HG03097 (cell line): ENCODE measurements around the gene VAV2.

Source experiments
- ATAC-seq: cut with Tn5 transposase; IDR thresholded peaks from one replicate; pipeline ENCODE4 v1.9.1; 2021; ENCODE audit not compliant: unreplicated experiment, low FRiP score

VAV2 gene

DNA sequence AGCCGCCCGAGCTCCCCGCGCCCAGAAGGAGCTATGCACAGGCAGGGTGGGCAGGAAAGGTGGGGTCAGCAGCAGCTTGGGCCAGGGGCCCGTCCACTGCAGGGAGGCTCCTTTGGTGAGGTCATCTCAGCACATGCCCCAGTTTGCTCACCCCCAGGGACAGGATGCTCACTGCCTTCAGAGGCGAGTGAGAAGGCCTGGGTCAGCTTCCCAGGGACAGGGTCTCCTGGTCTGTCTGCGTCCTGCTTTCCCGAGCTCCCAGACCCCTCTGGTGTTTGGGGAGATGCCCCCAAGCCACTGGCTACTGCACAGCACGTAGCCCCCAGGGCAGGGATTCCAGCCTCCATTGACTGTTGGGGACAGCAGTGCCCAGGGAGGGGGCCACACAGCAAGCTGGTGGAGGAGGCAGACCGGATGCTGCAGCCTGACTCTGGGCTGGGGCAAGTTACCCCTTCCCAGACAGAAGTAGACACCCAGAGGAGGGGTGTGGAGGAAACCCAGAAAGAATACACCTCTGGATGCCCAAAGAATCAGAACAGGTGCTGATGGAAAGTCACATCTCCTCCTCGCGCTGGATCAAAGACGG is 253.4 kb downstream of the VAV2 start:
- ATAC-seq: no peak

DNA sequence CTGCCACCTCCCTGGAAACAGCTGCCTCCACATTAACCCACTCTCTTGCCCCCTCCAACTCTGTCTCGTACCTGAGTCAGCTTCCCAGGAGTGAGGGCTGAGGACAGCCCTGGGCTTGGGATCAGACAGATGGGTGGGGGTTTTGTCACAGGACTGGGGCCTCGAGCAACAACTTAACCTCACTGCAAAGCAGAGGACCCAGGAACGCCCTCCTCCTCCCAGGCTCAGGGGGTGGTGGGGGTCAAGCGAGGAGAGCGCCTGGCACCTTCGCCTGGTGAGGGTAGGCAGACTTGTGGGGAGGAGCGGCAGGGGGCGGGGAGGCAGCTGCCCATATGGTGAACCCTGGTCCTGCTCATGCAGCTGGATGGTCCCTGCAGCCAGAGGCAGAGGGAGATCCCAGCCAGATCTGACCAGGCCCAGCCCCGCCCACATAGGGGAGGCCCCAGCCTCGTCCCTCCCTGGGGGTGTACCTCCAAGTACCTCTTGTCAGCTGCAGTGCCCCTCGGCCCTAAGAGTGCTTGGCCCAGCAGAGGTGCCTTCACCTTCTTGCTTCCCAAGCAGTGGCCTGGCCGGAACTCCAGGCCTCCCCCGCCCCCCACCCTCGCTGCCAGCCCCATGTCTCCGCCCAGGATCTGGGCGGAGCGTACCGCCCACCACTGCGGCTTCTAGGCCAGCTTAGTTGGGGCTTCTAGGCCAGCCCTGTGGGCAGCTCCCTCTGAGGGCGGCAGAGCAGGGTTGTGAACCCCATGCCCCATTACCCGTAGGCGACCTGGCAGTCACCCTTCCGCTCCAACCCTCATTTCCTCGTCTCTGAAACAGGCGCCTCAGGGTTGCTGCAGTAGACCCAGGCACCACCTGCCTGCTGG is 254.1 kb downstream of the VAV2 start, which contains the start of gene SARDH:
TSS of gene SARDH (minus strand) at position 579 of the 866 bp plus-strand sequence. CDS start 4,179 bp downstream, outside the sequence.
- ATAC-seq: no peak

DNA sequence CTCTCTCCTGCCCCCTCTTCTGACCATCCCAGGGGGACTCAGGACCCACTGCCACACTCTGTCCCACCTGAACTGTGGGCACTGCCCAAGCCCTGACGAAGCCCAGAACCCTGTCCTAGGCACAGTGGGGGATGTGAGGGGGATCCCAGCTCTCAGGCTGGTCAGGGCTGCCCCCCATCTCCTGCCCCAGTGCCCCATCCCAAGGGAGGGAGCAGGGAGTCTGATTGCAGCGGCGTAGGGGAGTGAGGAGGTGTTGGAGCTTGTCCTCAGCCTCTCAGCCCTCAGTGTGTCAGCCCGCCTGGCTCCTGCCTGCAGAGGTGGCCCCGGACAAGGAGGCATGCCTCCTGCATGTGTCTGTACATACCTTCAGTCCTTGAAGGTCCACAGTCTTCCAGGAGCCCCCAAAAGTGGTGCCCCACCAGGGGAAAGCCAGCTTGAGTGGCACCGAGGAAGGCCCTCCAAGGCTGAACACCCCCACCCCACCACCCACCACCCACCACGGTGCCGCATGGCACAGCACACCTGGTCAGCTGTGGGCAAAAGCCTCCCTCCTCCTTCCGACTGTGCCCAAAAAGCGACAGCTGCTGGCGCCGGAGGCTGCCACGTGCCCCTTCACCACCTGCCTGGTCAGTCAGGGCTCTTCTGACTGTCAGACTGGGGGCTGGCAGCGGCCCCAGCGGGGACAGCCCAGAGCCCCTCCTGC is 254.9 kb downstream of the VAV2 start:
- ATAC-seq: no peak

DNA sequence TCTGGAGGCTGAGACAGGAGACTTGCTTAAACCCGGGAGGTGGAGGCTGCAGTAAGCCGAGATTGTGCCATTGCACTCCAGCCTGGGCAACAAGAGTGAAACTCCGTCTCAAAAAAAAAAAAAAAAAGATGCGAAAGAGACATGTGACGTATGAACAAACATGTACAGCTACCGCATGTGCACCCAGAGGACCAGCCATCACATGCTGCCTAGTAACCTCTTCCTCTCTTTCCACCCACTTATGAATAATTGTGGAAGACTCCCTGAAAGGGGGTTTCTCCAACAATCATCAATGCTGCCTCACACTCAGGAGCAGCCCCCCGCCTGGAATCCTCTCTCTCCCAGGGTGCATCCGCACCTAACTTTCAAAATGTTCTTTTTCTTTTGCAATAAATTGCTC is 256.2 kb downstream of the VAV2 start:
- no peak for ATAC-seq

- ATAC-seq: no peak
These were observed 256.7 kb downstream of the VAV2 start for GRCh38 chr9:133735415-133735775.

DNA sequence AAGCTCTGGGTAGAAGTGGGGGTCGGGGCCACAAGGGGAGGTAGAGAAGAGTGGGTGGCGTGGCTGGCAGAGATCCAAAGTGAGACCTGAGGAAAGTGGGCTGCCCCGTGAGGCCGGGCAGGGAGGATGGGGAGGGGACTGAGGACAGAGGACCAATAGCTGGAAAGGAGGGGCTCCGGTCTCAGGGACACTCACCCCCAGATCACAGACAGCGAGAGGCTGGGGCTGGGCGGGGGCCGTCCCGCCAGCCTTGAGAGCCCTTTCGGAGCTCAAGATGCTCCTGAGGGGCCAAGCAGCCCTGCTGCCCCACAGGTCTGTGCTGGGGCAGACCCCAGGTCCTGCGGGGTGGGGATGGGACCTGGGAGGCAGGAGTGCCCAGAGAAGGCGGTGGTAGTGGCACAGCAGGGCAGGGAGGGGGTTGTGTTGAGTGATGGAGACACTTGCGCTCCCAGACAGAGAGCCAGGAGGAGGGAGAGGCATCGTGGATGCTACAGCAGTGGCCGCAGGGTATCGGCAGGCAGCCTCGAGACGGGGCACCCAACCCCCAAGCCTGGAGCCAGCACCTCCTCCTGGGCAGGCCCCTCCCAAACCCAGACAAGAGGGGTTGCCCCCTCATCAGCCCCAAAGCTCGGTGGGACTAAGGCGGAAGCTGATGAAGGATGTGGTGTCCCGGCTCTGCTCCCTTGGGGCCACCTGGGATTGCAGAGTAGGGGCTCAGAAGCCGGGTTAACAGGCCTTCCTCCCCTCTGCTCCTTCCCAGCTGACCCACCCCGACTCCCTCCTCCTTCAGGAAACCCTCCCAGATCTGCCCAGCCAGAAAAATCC is 257.3 kb downstream of the VAV2 start:
- no peak for ATAC-seq

DNA sequence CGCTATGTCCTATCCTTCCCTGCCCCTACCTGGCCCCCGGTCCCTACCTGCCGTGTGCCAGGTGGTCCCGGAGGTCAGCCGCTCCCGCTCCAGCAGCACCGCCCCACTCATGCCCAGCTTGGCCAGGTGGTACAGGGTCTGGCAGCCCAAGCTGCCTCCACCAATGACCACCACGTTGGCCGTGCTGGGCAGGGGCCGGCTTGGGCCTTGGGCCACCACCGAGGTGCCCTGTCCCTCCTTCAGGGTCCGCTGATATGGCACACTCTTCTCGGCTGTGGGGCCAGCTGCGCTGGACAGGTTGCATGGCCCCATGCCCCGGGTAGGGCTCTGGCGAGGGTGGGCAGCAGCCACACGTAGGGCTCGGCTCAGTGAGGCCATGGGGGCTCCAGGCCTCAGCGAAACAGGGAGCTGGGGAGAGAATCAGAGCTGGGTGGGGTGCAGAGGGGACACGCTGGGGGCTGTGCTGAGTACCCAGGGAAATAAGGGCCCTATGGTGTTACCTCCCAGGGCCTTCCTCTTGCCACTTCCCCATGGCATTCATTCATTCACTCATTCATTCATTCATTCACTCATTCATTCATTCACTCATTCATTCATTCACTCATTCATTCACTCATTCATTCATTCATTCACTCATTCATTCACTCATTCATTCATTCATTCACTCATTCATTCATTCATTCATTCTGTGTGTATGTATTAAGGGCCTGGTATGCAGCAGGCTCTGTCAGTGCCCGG is 258.2 kb downstream of the VAV2 start:
- ATAC-seq: no peak

GRCh38 chr9:133733421-133733795 is 258.7 kb downstream of the VAV2 start:
- no peak for ATAC-seq

- no peak for ATAC-seq
These were observed 259.3 kb downstream of the VAV2 start for GRCh38 chr9:133732639-133733408.

- no peak for ATAC-seq
These were observed 260.1 kb downstream of the VAV2 start for GRCh38 chr9:133731876-133732638.

- ATAC-seq: no peak
These were observed 261.0 kb downstream of the VAV2 start for GRCh38 chr9:133730994-133731715.

- ATAC-seq: no peak
These were observed 262.4 kb downstream of the VAV2 start for GRCh38 chr9:133729617-133730281.

GRCh38 chr9:133728856-133729616 is 263.1 kb downstream of the VAV2 start:
- no peak for ATAC-seq

DNA sequence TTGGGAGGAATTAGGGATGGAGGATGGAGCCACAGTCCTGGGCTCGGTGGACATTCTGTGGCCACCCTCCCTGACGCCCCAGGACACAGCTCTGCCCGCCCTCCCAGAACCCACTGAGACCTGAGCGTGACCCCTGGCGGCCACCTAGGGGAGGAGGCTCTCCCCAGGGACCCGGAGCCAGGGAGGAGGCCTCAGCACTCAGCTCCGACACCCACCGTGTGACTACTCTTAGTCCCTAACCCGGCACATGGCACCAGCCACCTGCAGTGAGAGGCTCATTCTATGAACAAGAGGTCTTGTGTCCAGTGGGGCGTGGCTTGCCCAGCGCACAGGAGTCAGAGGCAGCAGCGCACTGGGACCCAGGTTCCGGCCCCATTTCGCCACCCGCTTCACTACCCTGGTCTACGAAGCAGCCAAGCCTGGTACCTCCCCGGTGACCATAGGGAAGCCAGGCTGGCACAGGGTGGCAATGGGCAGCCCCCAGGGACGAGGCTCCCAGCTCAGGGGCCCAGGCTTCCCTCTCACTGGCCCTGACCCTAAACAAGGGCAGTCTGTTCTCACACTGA is 264.2 kb downstream of the VAV2 start:
- ATAC-seq: no peak

GRCh38 chr9:133727277-133727875 is 264.7 kb downstream of the VAV2 start:
- no peak for ATAC-seq
